ENCODE measurements around the gene IL3. TPM values are rescaled to one million over a fixed set of nuclear protein-coding genes. Genes with fewer than 3 reads are reported as not detected.

IL3 gene
- total and polyA plus RNA-seq, 9 donors = not detected

GRCh38 chr5:132110930-132111329, 50.5 kb downstream of the IL3 start:
- H3K27me3 ChIP-seq = no peaks in the 10 kb centered on the region
- no peaks in the 10 kb centered on the region for H3K9me3 ChIP-seq
- H3K27ac ChIP-seq = no peak overlapping the region
- no peaks in the 10 kb centered on the region for H3K4me1 ChIP-seq (ENCODE audit: insufficient read depth)
- TF ChIP-seq POLR2A (IDR thresholded peaks at IDR 0.05) = no peak
- no peak for TF ChIP-seq EP300 (IDR thresholded peaks at IDR 0.05)
- no peak for TF ChIP-seq CTCF (IDR thresholded peaks at IDR 0.05)
- no peak overlapping the region for H3K4me3 ChIP-seq
- intact Hi-C loops (cut with DNase I) = no loop called here
- no peaks in the 10 kb centered on the region for H3K36me3 ChIP-seq
- no peak for DNase-seq

GRCh38 chr5:132112111-132112510, 51.7 kb downstream of the IL3 start:
- H3K36me3 ChIP-seq = no peaks in the 10 kb centered on the region
- H3K27ac ChIP-seq = no peak overlapping the region
- no peak for TF ChIP-seq EP300 (IDR thresholded peaks at IDR 0.05)
- TF ChIP-seq POLR2A (IDR thresholded peaks at IDR 0.05) = no peak
- no peak for TF ChIP-seq CTCF (IDR thresholded peaks at IDR 0.05)
- no peak for DNase-seq
- H3K27me3 ChIP-seq = no peaks in the 10 kb centered on the region
- H3K9me3 ChIP-seq = no peaks in the 10 kb centered on the region
- WGBS, 3 donors = 76 to 91% (median 83%) methylated on average over 3 of the region's 3 CpGs
- no peaks in the 10 kb centered on the region for H3K4me1 ChIP-seq (ENCODE audit: insufficient read depth)
- no peak overlapping the region for H3K4me3 ChIP-seq
- intact Hi-C loops (cut with DNase I) = no loop called here

Small RNA genes within 50 kb of the gene (small RNA-seq; reads per million reads assigned to genes)
- not detected for gene RF00285

Other genes with a start within 250 kb of the IL3 start
- not detected for gene MEIKIN, start 115.0 kb upstream of the IL3 start, total RNA-seq
- gene MEIKIN, start 115.0 kb upstream of the IL3 start, polyA plus RNA-seq = under 1 TPM in 1 of 2 donors, not detected in 1; 0.29 TPM
- under 1 TPM in 6 of 7 donors, not detected in 1; 0.07 to 0.34 (median 0.22) TPM for gene ACSL6, start 49.0 kb upstream of the IL3 start, total RNA-seq
- gene ACSL6, start 49.0 kb upstream of the IL3 start, polyA plus RNA-seq = under 1 TPM; 0.17 to 0.65 TPM
- under 1 TPM in 1 of 7 donors, not detected in 6; 0.28 TPM for gene CSF2, start 13.1 kb downstream of the IL3 start, total RNA-seq
- not detected for gene CSF2, start 13.1 kb downstream of the IL3 start, polyA plus RNA-seq
- gene P4HA2, start 167.2 kb downstream of the IL3 start, total RNA-seq = 10 to 100 TPM in 5 of 7 donors, 1 to 10 TPM in 2; 3.9 to 36.9 (median 15.4) TPM
- gene P4HA2, start 167.2 kb downstream of the IL3 start, polyA plus RNA-seq = 10 to 100 TPM in 1 of 2 donors, 1 to 10 TPM in 1; 4.6 to 25.8 TPM
- gene PDLIM4, start 197.0 kb downstream of the IL3 start, total RNA-seq = 10 to 100 TPM; 17.9 to 63.4 (median 45.4) TPM
- 10 to 100 TPM in 1 of 2 donors, 1 to 10 TPM in 1; 3.4 to 25.9 TPM for gene PDLIM4, start 197.0 kb downstream of the IL3 start, polyA plus RNA-seq
- gene SLC22A4, start 233.7 kb downstream of the IL3 start, total RNA-seq = 1 to 10 TPM in 6 of 7 donors, under 1 TPM in 1; 0.72 to 7.7 (median 3.0) TPM
- 1 to 10 TPM; 1.1 to 1.7 TPM for gene SLC22A4, start 233.7 kb downstream of the IL3 start, polyA plus RNA-seq